H9 (cell line): ENCODE results near the gene TRUB1. TPM values are rescaled to one million over a fixed set of nuclear protein-coding genes. Genes with fewer than 3 reads are reported as not detected.

Source experiments
- DNase-seq: peaks from one replicate; pipeline ENCODE4 v3.0.0-alpha.2; 2017
- H2AFZ ChIP-seq: one replicate; pipeline ENCODE4 v1.6.1; 2013; ENCODE audit warnings: mild to moderate bottlenecking, low read length, control low read depth, moderate library complexity
- H2AK5ac ChIP-seq: 2 replicates; pipeline ENCODE4 v1.6.1; 2013; ENCODE audit warnings: low read length, control low read depth, mixed read lengths; ENCODE audit not compliant: insufficient read length
- H2BK120ac ChIP-seq: one replicate; pipeline ENCODE4 v1.6.1; 2013; ENCODE audit warnings: low read depth, mild to moderate bottlenecking, low read length, control low read depth, inconsistent platforms; ENCODE audit not compliant: poor library complexity, severe bottlenecking
- H2BK12ac ChIP-seq: 2 replicates; pipeline ENCODE4 v1.6.1; 2013; ENCODE audit warnings: low read length, control low read depth, mixed read lengths, low read depth; ENCODE audit not compliant: insufficient read length
- H2BK15ac ChIP-seq: 2 replicates; pipeline ENCODE4 v1.6.1; 2013; ENCODE audit warnings: low read depth, low read length, control low read depth
- H2BK20ac ChIP-seq: one replicate; pipeline ENCODE4 v1.6.1; 2013; ENCODE audit warnings: low read depth, mild to moderate bottlenecking, low read length, control low read depth, inconsistent platforms; ENCODE audit not compliant: poor library complexity, severe bottlenecking
- H2BK5ac ChIP-seq: 2 replicates; pipeline ENCODE4 v1.6.1; 2013; ENCODE audit warnings: low read length, control low read depth, mixed read lengths; ENCODE audit not compliant: insufficient read length
- H3K14ac ChIP-seq: 2 replicates; pipeline ENCODE4 v1.6.1; 2013; ENCODE audit warnings: low read length, control low read depth; ENCODE audit not compliant: insufficient read depth
- H3K18ac ChIP-seq: 2 replicates; pipeline ENCODE4 v1.6.1; 2013; ENCODE audit warnings: low read depth, mild to moderate bottlenecking, mixed read lengths, low read length, control low read depth; ENCODE audit not compliant: insufficient read length
- H3K23ac ChIP-seq: 2 replicates; pipeline ENCODE4 v1.6.1; 2013; ENCODE audit warnings: low read length, control low read depth, mixed read lengths, low read depth; ENCODE audit not compliant: insufficient read length
- H3K23me2 ChIP-seq: 2 replicates; pipeline ENCODE4 v1.6.1; 2013; ENCODE audit warnings: low read depth, mild to moderate bottlenecking, mixed read lengths, low read length, control low read depth; ENCODE audit not compliant: insufficient read length, poor library complexity, severe bottlenecking
- H3K27ac ChIP-seq: 2 replicates; pipeline ENCODE4 v1.5.1; 2013; ENCODE audit warnings: low read length, control low read depth, mixed read lengths, low read depth; ENCODE audit not compliant: insufficient read length
- H3K27me3 ChIP-seq: 2 replicates; pipeline ENCODE4 v1.6.1; 2013; ENCODE audit warnings: low read length, control low read depth, inconsistent platforms; ENCODE audit not compliant: insufficient read depth
- H3K4ac ChIP-seq: 2 replicates; pipeline ENCODE4 v1.6.1; 2013; ENCODE audit warnings: low read depth, mild to moderate bottlenecking, control low read depth, inconsistent platforms, low read length, moderate library complexity
- H3K4me1 ChIP-seq: 2 replicates; pipeline ENCODE4 v1.6.1; 2013; ENCODE audit warnings: low read length, control low read depth, inconsistent platforms; ENCODE audit not compliant: insufficient read depth
- H3K4me2 ChIP-seq: 2 replicates; pipeline ENCODE4 v1.6.1; 2013; ENCODE audit warnings: low read length, control low read depth, mixed read lengths; ENCODE audit not compliant: insufficient read length, insufficient read depth
- H3K56ac ChIP-seq: 2 replicates; pipeline ENCODE4 v1.6.1; 2013; ENCODE audit warnings: low read depth, mild to moderate bottlenecking, mixed read lengths, low read length, control low read depth; ENCODE audit not compliant: insufficient read length
- H3K79me1 ChIP-seq: 2 replicates; pipeline ENCODE4 v1.6.1; 2013; ENCODE audit warnings: low read depth, mild to moderate bottlenecking, moderate library complexity, low read length, control low read depth, inconsistent platforms; ENCODE audit not compliant: insufficient read depth, poor library complexity, severe bottlenecking
- H3K79me2 ChIP-seq: 2 replicates; pipeline ENCODE4 v1.6.1; 2013; ENCODE audit warnings: low read length, control low read depth, inconsistent platforms; ENCODE audit not compliant: insufficient read depth
- H3K9ac ChIP-seq: 2 replicates; pipeline ENCODE4 v1.6.1; 2013; ENCODE audit warnings: low read length, control low read depth, mixed read lengths; ENCODE audit not compliant: insufficient read length; ENCODE audit errors: extremely low read depth
- H3K9me3 ChIP-seq: one replicate; pipeline ENCODE4 v1.6.1; 2013; ENCODE audit warnings: low read depth, low read length, inconsistent platforms; ENCODE audit not compliant: control insufficient read depth
- H3T11ph ChIP-seq: one replicate; pipeline ENCODE4 v1.6.1; 2013; ENCODE audit warnings: mild to moderate bottlenecking, low read length, control low read depth, inconsistent platforms
- H4K20me1 ChIP-seq: one replicate; pipeline ENCODE4 v1.6.1; 2013; ENCODE audit not compliant: control insufficient read depth, insufficient read length, insufficient read depth
- H4K5ac ChIP-seq: 2 replicates; pipeline ENCODE4 v1.6.1; 2013; ENCODE audit warnings: low read depth, mild to moderate bottlenecking, mixed read lengths, low read length, control low read depth; ENCODE audit not compliant: insufficient read length
- H4K8ac ChIP-seq: replicated peaks from 2 replicates; pipeline ENCODE4 v1.6.1; 2013; ENCODE audit warnings: low read length, control low read depth, mixed read lengths, low read depth; ENCODE audit not compliant: insufficient read length
- H4K91ac ChIP-seq: 2 replicates; pipeline ENCODE4 v1.6.1; 2013; ENCODE audit warnings: low read depth, mild to moderate bottlenecking, moderate library complexity, mixed read lengths, low read length, control low read depth; ENCODE audit not compliant: insufficient read length
- H3K27ac Mint-ChIP-seq, 3 experiments: 2 replicates in 2 of 3; 3 replicates in 1 of 3; pipeline ENCODE4 v1.8.0; 2020 to 2021; ENCODE audit warnings: mixed read lengths in 3 of 3, mild to moderate bottlenecking in 1 of 3, moderate library complexity in 1 of 3
- H3K27me3 Mint-ChIP-seq: 2 replicates; pipeline ENCODE4 v1.8.0; 2021; ENCODE audit warnings: low read depth, mild to moderate bottlenecking, moderate library complexity, mixed read lengths
- H3K36me3 Mint-ChIP-seq, 3 experiments: 2 replicates in 2 of 3; 3 replicates in 1 of 3; pipeline ENCODE4 v1.8.0; 2020 to 2021; ENCODE audit warnings: low read depth in 3 of 3, mixed read lengths in 3 of 3; ENCODE audit not compliant: insufficient read depth in 1 of 3
- H3K4me1 Mint-ChIP-seq, 2 experiments: 2 replicates each; pipeline ENCODE4 v1.8.0; 2020; ENCODE audit warnings: mixed read lengths in 2 of 2
- H3K4me3 Mint-ChIP-seq, 2 experiments: 2 replicates in 1 of 2; 3 replicates in 1 of 2; pipeline ENCODE4 v1.8.0; 2020 to 2021; ENCODE audit warnings: mild to moderate bottlenecking in 2 of 2, mixed read lengths in 2 of 2, moderate library complexity in 1 of 2
- H3K9me3 Mint-ChIP-seq, 2 experiments: 2 replicates in 1 of 2; 3 replicates in 1 of 2; pipeline ENCODE4 v1.8.0; 2020; ENCODE audit warnings: mild to moderate bottlenecking in 2 of 2, mixed read lengths in 2 of 2, moderate library complexity in 1 of 2
- WGBS: extraction: QIAGEN DNeasy Blood & Tissue Kit; methylation state at CpG from one replicate; pipeline ENCODE4 v1.1.7; 2013; ENCODE audit warnings: missing lambda C conversion rate, low lambda C conversion rate, mixed read lengths; ENCODE audit not compliant: insufficient read length; ENCODE audit errors: extremely low coverage; 5-methylcytosine and 5-hydroxymethylcytosine counted together
- total RNA-seq: library from RNA; stranded (reverse); gene quantifications from 2 replicates; pipeline ENCODE4 v1.2.1, GENCODE V29; 2021
- TF ChIP-seq, protein P1 (sequence below): fragments of 200-600 bp; sonication (generic); conservative IDR thresholded peaks from 3 replicates; pipeline ENCODE4 v1.8.0; 2021; ENCODE audit warnings: antibody characterized with exemption, mild to moderate bottlenecking

TRUB1 gene
- total RNA-seq, 1 experiment from 2014 or later = 20.6 TPM

DNA sequence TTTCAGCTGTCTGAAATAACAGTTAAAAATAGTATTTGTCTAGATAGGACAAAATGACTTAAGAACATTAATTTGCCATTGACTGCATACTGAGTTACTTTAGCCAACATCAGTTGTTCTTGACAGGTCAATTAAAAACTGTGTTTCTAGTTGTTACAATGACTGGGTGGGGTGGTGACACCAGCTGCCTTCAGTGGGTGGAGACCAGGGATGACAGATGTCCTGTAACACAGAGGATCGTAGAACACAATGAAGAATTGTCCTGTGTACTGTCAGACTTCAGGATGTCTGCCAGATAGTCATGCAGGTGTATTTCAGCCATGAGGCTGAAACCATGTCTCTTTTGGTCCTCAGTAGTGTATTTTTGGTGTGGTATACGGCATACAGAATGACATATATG is 24.4 kb downstream of the TRUB1 start:
- H3K4me1 Mint-ChIP-seq = peaks cover 0 to 4% of the 10 kb centered on the region in 2 experiments; a peak in 1 of 4 replicates
- no peaks in the 10 kb centered on the region for H3K27me3 ChIP-seq
- H3K4ac ChIP-seq = no peak overlapping the region
- H3K27ac ChIP-seq = no peak overlapping the region
- no peak overlapping the region for H2BK120ac ChIP-seq
- H3K36me3 Mint-ChIP-seq = peaks cover 11 to 26% (median 20%) of the 10 kb centered on the region in 3 experiments; a peak in 6 of 7 replicates
- no peak overlapping the region for H4K91ac ChIP-seq
- H3K14ac ChIP-seq = no peak overlapping the region
- H3K23me2 ChIP-seq = no peaks in the 10 kb centered on the region
- H2AFZ ChIP-seq = no peak overlapping the region
- H3K18ac ChIP-seq = no peak overlapping the region
- H2BK20ac ChIP-seq = no peak overlapping the region
- H2BK12ac ChIP-seq = no peak overlapping the region
- no peak overlapping the region for H2BK5ac ChIP-seq
- H2AK5ac ChIP-seq = no peak overlapping the region
- no peak overlapping the region for H2BK15ac ChIP-seq
- no peak overlapping the region for H4K8ac ChIP-seq
- H4K20me1 ChIP-seq = no peaks in the 10 kb centered on the region
- H3K27me3 Mint-ChIP-seq = no peaks in the 10 kb centered on the region
- H3K56ac ChIP-seq = no peak overlapping the region
- H3K4me2 ChIP-seq = no peak overlapping the region
- H3K27ac Mint-ChIP-seq = no peak overlapping the region
- H3K4me1 ChIP-seq = no peaks in the 10 kb centered on the region
- no peaks in the 10 kb centered on the region for H3K9me3 ChIP-seq
- no CpG with 5 or more reads among the region's 2 CpGs for WGBS
- no peak overlapping the region for H4K5ac ChIP-seq
- H3K79me2 ChIP-seq = peaks cover 3% of the 10 kb centered on the region
- no peak overlapping the region for H3T11ph ChIP-seq
- no peak overlapping the region for H3K23ac ChIP-seq
- H3K79me1 ChIP-seq = no peaks in the 10 kb centered on the region
- no peak overlapping the region for H3K9ac ChIP-seq
- H3K4me3 Mint-ChIP-seq = no peak overlapping the region
- DNase-seq = no peak
- no peaks in the 10 kb centered on the region; a peak in 1 of 5 replicates for H3K9me3 Mint-ChIP-seq
- TF ChIP-seq, protein P1, sequence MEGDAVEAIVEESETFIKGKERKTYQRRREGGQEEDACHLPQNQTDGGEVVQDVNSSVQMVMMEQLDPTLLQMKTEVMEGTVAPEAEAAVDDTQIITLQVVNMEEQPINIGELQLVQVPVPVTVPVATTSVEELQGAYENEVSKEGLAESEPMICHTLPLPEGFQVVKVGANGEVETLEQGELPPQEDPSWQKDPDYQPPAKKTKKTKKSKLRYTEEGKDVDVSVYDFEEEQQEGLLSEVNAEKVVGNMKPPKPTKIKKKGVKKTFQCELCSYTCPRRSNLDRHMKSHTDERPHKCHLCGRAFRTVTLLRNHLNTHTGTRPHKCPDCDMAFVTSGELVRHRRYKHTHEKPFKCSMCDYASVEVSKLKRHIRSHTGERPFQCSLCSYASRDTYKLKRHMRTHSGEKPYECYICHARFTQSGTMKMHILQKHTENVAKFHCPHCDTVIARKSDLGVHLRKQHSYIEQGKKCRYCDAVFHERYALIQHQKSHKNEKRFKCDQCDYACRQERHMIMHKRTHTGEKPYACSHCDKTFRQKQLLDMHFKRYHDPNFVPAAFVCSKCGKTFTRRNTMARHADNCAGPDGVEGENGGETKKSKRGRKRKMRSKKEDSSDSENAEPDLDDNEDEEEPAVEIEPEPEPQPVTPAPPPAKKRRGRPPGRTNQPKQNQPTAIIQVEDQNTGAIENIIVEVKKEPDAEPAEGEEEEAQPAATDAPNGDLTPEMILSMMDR = no peak
